HUES64 (cell line): ENCODE data around the gene NDUFS4. TPM values are rescaled to one million over a fixed set of nuclear protein-coding genes. Genes with fewer than 3 reads are reported as not detected.
"Not testable (repeated sequence)": the region's sequence is repeated elsewhere in the genome, so short reads cannot be mapped to it uniquely, and the experiment has no call there.

Experiments used
- H3K27ac ChIP-seq: 2 replicates; pipeline ENCODE4 v1.7.0; 2013; ENCODE audit warnings: low read depth, low read length, inconsistent platforms
- H3K27me3 ChIP-seq: 2 replicates; pipeline ENCODE4 v1.6.1; 2013; ENCODE audit warnings: mild to moderate bottlenecking, low read length; ENCODE audit not compliant: insufficient read depth
- H3K36me3 ChIP-seq: 2 replicates; pipeline ENCODE4 v1.6.1; 2013; ENCODE audit warnings: mild to moderate bottlenecking, low read length; ENCODE audit not compliant: insufficient read depth
- H3K4me1 ChIP-seq: 2 replicates; pipeline ENCODE4 v1.6.1; 2013; ENCODE audit warnings: mild to moderate bottlenecking, low read length, moderate library complexity; ENCODE audit not compliant: insufficient read depth
- H3K4me3 ChIP-seq: 2 replicates; pipeline ENCODE4 v1.5.1; 2013; ENCODE audit warnings: mild to moderate bottlenecking, low read length, moderate library complexity
- H3K9ac ChIP-seq: 2 replicates; pipeline ENCODE4 v1.6.1; 2013; ENCODE audit warnings: mild to moderate bottlenecking, low read depth, low read length
- H3K9me3 ChIP-seq: 2 replicates; pipeline ENCODE4 v1.6.1; 2013; ENCODE audit warnings: low read depth, low read length; ENCODE audit not compliant: insufficient read depth
- WGBS: fragments of 150-250, 120-280 bp; methylation state at CpG from one replicate; pipeline ENCODE4 v1.1.7; 2013; ENCODE audit warnings: missing lambda C conversion rate; 5-methylcytosine and 5-hydroxymethylcytosine counted together
- polyA plus RNA-seq, 2 experiments: library from polyadenylated mRNA; stranded (reverse); fragments of 50-300 nt; gene quantifications; one replicate each; pipeline ENCODE4 v1.2.3, GENCODE V29; 2013

NDUFS4 gene
- 98.8 TPM for polyA plus RNA-seq (2013, experiment 1 of 2)
- 123 TPM for polyA plus RNA-seq (2013, experiment 2 of 2)

DNA sequence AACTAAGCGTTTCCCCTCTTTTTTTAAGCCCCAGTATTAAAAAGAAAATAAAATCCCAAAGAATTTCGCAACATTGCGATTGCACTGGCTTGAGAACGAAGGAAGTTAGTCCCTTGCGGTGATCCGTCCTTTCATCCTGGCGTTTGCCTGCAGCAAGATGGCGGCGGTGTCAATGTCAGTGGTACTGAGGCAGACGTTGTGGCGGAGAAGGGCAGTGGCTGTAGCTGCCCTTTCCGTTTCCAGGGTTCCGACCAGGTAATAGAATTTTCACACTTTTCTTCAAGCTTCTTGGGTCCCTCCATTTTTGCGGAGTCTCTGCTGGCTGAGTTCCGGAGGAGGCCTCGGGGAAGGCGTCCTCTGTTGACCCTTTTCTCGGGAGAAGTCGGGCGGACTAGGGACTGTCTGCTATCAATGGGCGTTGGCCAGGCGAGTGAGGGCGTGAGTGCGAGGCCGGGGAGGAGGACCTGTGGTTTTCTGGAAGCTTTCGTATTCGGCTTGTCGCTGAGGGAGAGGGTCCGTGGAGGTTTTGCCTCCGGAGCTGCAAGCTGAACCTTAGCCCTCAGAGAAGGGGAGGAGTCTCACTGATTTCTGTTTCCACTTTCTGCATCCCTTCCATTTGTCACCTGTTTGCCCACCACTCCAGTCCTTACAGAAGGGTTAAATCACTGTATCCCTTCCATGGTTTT lies at the start of gene NDUFS4:
NDUFS4 (plus strand) TSS at position 134 of the 686 bp plus-strand sequence; CDS start at position 158, 24 bp downstream.
- H3K27me3 ChIP-seq = no peaks in the 10 kb centered on the region
- under 1% methylated on average over 30 of the region's 30 CpGs for WGBS

DNA sequence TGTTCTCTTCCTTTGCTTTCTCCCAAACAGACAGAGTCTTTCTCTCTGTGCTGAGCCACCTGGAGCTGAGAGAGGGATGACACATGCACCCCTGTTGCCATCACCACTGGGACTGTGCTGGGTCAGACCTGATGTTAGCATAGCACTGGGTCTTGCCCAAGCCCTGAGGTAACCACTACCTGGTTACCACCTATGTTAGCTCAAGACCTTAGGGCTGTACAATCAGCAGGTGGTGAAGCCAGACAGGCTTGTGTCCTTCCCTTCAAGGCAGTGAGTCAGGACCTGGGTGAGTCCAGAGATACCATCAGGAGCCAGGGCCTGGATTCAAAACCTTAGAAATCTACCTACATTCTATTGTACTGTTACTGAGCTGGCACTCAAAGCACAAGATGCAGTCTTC lies 47.9 kb upstream of the NDUFS4 start:
- Histone ChIP-seq H3K9ac (no peak overlapping the region), H3K9me3 (peaks cover 23% of the 10 kb centered on the region), H3K4me1 (no peaks in the 10 kb centered on the region), H3K27me3 (no peaks in the 10 kb centered on the region), H3K27ac (no peak overlapping the region), H3K4me3 (no peak overlapping the region), H3K36me3 (no peaks in the 10 kb centered on the region)

More for the DNA sequence above, at the start of gene NDUFS4:
- Histone ChIP-seq H3K4me1 (peaks cover 7% of the 10 kb centered on the region; the same call in 1 of the 2 replicates), H3K9me3 (peaks cover 11% of the 10 kb centered on the region), H3K36me3 (no peaks in the 10 kb centered on the region; the same call in 1 of the 2 replicates), H3K4me3 (peak within 1 kb of the TSS; percentile 95), H3K27ac (peak within 1 kb of the TSS; percentile 79), H3K9ac (peak within 1 kb of the TSS; percentile 93)

DNA sequence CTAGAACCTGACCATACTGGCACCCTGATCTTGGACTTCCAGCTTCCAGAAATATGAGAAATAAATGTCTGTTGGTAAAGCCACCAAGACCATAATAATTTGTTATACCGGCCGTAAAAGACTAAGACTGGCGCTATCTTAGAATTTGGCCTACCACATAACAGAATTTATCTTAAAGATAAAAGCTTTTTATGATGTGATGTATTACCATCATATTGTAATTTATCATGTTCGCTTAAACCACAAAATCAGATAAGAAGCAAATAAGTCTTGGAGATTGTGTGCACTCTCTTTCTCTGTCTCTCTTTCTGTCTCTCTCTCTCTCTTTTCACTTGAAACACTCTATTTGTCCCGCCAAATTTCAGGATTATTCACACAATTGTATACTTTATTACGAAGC lies 44.5 kb upstream of the NDUFS4 start:
- H3K9ac ChIP-seq = no peak overlapping the region
- no peaks in the 10 kb centered on the region for H3K36me3 ChIP-seq
- 0 out of 2 replicates have a peak, but pooled peaks cover 4% of the 10 kb centered on the region for H3K9me3 ChIP-seq
- H3K27me3 ChIP-seq = no peaks in the 10 kb centered on the region
- WGBS = 95% methylated on average over 2 of the region's 6 CpGs
- no peak overlapping the region for H3K4me3 ChIP-seq
- no peak overlapping the region for H3K27ac ChIP-seq
- no peaks in the 10 kb centered on the region for H3K4me1 ChIP-seq

DNA sequence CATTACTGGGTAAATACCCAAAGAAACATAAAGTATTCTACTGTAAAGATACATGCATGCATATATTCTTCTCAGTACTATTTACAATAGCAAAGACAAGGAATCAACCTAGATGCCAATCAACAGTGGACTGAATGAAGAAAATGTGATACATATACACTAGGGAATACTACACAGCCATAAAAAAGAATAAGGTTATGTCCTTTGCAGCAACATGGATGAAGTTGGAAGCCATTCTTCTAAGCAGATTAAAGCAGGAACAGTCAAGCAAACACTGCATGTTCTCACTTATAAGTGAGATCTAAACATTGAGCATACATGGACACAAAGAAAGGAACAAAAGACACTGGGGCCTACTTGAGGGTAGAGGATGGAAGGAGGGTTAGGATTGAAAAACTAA lies 39.6 kb upstream of the NDUFS4 start:
- Histone ChIP-seq H3K36me3 (no peaks in the 10 kb centered on the region), H3K27me3 (no peaks in the 10 kb centered on the region), H3K9me3 (peaks cover 8% of the 10 kb centered on the region; the same call in 1 of the 2 replicates), H3K27ac (no peak overlapping the region), H3K4me3 (no peak overlapping the region), H3K9ac (no peak overlapping the region), H3K4me1 (no peaks in the 10 kb centered on the region)

DNA sequence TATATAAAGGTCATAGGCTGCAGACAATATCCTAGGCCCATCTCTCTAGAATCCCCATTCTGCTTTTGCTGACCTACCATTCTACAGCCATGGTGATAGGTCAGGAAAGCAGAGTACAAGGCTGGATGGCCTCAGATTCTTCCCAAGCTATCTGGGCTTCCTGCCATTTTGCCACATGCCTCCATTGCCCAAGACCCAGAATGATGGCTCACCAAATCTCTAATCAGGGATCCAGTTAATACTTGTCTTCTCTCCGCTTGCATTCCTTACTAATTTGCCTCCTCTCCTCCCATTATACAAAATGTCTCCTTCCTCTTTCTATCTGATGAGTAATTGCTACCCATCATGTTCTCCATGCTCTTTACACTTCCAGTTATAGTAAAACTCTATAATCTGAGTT lies 22.7 kb upstream of the NDUFS4 start:
- Histone ChIP-seq H3K27me3 (no peaks in the 10 kb centered on the region), H3K9me3 (0 out of 2 replicates have a peak, but pooled peaks cover 4% of the 10 kb centered on the region), H3K36me3 (no peaks in the 10 kb centered on the region), H3K27ac (no peak overlapping the region), H3K9ac (no peak overlapping the region), H3K4me3 (no peak overlapping the region), H3K4me1 (peaks cover 11% of the 10 kb centered on the region)
- WGBS = 96% methylated on average over 1 of the region's 1 CpG

DNA sequence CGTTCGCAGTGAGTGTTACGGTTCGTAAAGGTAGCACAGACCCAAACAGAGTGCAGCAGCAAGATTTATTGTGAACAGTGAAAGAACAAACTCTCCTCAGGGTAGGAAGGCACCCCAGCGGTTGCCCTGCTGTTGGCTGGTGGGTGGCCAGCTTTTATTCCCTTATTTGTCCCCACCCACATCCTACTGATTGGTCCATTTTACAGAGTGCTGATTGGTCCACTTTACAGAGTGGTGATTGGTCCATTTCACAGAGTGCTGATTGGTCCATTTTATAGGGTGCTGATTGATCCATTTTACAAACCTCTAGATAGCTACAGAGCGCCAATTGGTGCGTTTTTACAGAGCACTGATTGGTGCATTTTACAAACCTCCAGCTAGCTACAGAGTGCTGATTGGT lies 19.7 kb upstream of the NDUFS4 start:
- H3K27me3 ChIP-seq, H3K9me3 ChIP-seq, H3K27ac ChIP-seq, H3K9ac ChIP-seq, H3K36me3 ChIP-seq, H3K4me3 ChIP-seq: not testable (repeated sequence)
- 94% methylated on average over 7 of the region's 7 CpGs for WGBS
- peaks cover 42% of the 10 kb centered on the region for H3K4me1 ChIP-seq

DNA sequence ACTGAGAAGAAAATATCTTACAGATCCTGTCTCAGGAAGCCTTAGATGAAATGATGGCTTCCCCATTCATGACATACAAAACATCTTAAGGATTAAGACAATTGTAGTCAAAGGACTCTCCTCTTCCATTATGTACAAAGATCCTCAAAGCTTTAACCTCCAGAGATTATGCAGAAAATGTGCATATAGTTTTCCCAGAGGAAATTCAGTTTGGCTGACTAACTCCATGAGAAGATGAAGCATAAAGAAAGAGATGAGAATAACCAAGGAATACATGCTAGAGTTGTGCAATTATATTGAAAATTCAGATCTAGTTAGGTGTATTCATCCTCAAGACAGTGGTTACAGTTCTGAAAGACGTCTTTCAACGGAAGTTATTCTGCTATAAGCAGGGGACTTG lies 18.6 kb upstream of the NDUFS4 start:
- 93% methylated on average over 2 of the region's 2 CpGs for WGBS
- H3K4me1 ChIP-seq = peaks cover 52% of the 10 kb centered on the region
- H3K27me3 ChIP-seq = no peaks in the 10 kb centered on the region
- H3K9ac ChIP-seq = no peak overlapping the region
- no peaks in the 10 kb centered on the region for H3K36me3 ChIP-seq
- no peak overlapping the region for H3K4me3 ChIP-seq
- H3K27ac ChIP-seq = no peak overlapping the region
- 0 out of 2 replicates have a peak, but pooled peaks cover 4% of the 10 kb centered on the region for H3K9me3 ChIP-seq

DNA sequence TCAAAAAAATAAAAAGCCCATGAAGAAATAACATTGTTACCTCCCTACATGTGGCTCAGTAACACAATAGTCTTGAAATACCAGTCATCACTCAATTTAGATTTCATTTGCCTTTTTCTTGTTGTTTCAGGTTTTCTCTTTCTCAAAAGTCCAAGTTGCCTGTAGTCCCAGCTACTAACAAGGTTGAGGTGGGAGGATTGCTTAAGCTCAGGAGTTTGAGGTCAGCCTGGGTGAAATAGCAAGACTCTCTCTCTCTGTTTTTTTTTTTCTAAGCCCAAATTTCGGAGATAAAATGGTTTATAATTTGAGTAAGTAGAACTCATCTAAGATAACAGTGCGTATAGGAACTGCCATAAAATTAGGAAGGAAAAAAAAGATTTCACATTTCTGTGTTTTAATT lies 17.5 kb upstream of the NDUFS4 start:
- 68% methylated on average over 2 of the region's 2 CpGs for WGBS
- no peaks in the 10 kb centered on the region for H3K27me3 ChIP-seq
- peak overlapping the region; percentile 17 for H3K27ac ChIP-seq
- H3K36me3 ChIP-seq = no peaks in the 10 kb centered on the region
- no peak overlapping the region for H3K9ac ChIP-seq
- H3K9me3 ChIP-seq = 0 out of 2 replicates have a peak, but pooled peaks cover 4% of the 10 kb centered on the region
- peaks cover 59% of the 10 kb centered on the region for H3K4me1 ChIP-seq
- no peak overlapping the region for H3K4me3 ChIP-seq

DNA sequence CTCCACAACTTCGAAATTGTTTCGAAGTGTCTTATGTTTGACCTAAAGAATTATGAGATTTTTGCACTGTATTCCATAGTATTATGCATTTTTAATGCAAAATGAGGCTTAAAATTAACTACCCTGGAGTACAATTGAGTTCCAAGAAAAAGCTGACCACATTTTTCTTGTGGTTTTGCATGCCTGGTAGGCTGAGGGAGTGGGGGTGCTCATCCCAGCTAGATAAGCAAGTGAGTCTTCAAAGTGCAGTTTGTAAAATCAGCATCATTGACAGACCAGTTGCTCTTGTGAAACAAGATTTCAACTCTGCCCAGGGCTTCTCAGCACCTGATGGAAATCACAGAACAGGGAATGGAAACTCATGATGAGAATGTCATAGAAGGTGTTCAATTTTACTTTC lies 17.0 kb upstream of the NDUFS4 start:
- Histone ChIP-seq H3K36me3 (no peaks in the 10 kb centered on the region), H3K4me3 (no peak overlapping the region), H3K9ac (no peak overlapping the region), H3K27ac (peak overlapping the region; percentile 17), H3K27me3 (no peaks in the 10 kb centered on the region), H3K4me1 (peaks cover 59% of the 10 kb centered on the region), H3K9me3 (0 out of 2 replicates have a peak, but pooled peaks cover 4% of the 10 kb centered on the region)
- 66% methylated on average over 2 of the region's 2 CpGs for WGBS

DNA sequence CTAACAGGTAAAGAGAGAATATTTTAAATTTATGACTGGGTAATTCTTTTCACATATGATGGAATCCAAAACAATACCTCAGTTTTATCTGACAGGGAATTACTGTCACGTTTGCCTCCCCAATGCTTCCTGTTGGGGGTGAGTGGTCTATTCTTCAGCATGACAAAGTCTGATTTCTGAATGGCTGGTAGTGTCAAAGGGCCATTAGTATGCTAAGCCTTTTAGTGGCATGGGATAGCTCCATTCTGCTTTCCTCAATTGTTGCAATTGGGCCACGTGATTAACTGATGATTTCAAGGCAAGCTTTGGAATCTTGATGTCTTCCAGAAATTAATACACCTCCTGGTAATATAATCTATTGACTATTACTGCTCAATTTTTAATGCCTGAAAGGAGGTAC lies 14.7 kb upstream of the NDUFS4 start:
- WGBS = 0% methylated on average over 2 of the region's 2 CpGs
- Histone ChIP-seq H3K4me1 (peaks cover 59% of the 10 kb centered on the region), H3K9ac (no peak overlapping the region), H3K27ac (peak overlapping the region; percentile 86), H3K36me3 (no peaks in the 10 kb centered on the region), H3K27me3 (no peaks in the 10 kb centered on the region), H3K4me3 (peak overlapping the region; percentile 9; the same call in 1 of the 2 replicates), H3K9me3 (0 out of 2 replicates have a peak, but pooled peaks cover 1% of the 10 kb centered on the region)

DNA sequence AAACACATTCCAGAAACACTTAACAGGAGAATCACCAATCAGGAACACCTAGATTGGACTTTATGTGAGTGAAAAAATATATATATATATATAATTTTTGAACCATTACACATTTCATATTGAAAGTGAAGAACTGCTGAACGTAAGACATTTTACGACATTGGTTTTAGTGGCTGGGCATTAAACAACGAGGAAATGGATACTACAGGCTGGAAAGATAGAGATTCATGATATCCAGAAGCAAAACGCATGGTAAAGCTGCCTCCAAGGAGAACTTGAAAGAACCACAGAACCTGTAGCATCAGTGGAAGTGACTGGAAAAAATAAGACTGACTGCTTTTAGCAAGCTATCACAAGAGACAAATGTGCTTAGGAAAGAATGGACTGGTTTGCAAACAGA lies 13.2 kb upstream of the NDUFS4 start:
- no peak overlapping the region for H3K4me3 ChIP-seq
- 91% methylated on average over 4 of the region's 4 CpGs for WGBS
- peaks cover 52% of the 10 kb centered on the region for H3K4me1 ChIP-seq
- no peak overlapping the region for H3K9ac ChIP-seq
- H3K36me3 ChIP-seq = no peaks in the 10 kb centered on the region
- H3K9me3 ChIP-seq = no peaks in the 10 kb centered on the region
- no peaks in the 10 kb centered on the region for H3K27me3 ChIP-seq
- peak overlapping the region; percentile 86; the same call in 1 of the 2 replicates for H3K27ac ChIP-seq
